GM18520 (cell line): Measurements from ENCODE around the gene PIP5K1C.

Source experiments
- ATAC-seq: cut with Tn5 transposase; IDR thresholded peaks from one replicate; pipeline ENCODE4 v1.9.1; 2021; ENCODE audit not compliant: unreplicated experiment

The PIP5K1C gene

DNA sequence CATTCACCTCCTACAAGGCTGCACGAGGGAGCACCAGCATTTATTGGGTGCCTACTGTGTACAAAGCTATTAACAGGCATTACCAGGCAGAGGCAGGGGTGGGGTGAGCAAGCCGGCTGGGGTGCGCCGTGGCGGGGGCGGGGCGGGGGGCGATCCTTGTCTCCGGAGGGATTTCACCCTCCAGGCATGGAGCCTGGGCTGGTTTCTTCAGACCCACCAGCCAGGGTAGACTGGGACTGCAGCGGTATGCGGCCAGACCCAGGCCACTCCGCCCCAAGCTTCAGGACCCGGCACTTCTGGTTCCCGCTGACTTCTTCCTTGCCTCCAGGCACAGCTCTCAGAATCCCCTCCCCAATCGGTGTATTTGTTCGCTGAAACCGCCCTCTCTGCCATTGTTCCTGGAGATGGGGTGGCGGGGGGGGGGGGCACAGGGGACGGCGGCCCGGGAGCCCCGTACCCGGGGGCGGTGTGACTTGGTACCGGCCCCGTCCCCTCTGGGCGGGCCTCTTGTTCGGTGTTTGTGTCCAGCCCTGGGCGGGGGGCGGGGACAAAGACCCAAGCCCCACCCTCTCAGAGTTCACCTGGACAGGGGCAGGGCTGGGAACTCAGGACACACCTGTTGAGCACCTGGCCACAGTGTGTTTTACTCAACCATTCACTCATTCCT, 22.3 kb upstream of the PIP5K1C start:
- ATAC-seq: no peak

DNA sequence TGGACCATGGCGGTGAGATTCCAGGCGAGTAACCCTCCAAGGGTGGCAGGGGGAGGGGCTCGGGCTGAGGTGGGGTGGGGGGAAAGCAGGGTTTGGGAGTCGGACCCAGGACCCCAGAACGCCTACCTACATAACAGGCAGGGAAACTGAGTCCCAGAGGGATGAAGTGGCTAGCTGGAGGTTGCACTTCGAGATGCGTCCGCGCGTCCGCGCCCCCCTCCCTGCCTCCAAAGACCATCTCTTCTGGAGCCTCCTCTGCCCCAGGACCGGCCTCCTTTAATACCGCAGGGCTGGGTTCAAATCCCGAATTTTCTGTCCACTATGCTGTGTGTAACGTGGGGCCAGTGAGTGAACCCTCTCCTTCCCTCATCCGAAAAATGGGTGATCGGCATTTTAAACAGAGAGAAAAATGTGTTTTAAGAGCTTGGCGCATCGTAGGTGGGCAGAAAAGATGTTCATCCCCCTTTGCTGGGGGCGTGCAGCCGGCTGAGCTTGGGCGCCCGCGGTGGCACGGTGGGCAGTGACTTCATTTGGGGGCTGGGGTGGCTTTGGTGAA, 21.7 kb upstream of the PIP5K1C start:
- no peak for ATAC-seq

DNA sequence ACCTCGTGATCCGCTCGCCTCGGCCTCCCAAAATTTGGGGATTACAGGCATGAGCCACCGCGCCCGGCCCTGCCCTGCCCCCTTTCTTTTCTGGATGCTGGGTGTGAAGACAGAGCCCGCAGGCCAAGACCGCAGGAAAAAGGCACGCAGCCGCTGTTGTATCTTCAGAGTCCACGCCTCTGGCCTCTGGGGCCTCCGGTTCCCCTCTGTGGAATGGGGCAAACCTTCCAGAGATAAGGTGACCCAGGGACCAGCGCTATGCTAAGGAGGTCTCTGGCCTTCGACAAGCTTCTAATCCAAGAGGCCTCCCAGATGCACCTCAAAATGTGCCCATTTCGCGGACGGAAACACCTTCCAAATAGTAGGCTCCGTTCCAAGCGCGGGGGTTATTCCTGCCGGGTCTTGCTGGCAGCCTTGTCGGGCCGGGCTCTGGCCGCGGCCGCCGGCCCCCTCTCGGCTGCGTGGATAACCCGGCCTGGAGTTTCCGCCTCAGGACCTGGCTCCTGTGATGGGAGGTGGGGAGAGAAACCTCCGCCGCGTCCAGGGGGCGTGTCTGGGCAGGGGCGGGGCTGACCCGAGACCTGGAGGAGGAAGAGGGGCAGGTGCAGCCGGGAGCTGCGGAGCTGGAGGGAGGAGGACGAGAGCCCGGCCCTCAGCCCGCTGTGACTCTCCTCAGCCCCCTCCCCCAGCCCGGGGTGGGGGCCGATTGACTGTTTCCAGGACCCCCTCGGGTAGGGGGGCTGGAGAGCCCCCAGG, 21.0 kb upstream of the PIP5K1C start:
- ATAC-seq: no peak

DNA sequence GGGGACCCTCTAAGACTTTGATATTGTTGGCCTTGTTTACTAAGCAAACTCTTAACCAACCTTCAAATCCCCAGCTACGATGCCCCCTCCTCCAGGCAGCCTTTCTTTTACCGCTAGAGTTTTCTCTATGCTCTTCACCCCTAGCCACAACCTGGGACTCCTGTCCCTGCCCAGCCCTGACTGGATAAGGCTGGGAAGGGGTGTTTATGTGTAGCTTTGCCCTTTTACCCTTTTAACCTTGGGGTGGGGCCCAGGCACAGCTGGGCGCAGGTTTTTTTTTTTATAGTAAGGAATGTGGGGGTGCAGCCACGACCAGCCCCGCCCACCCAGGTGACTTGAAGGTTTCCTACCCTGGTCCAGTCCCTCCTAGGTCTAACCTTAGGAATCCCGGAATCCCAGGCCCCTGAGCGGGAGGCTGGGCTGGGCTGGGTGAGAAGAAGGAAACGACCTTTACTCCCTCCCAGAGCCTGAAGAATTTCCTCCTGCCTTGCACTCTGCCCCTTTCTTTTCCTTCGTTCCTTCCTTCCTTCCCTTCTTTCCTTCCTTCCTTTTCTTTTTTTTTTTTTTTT, 20.2 kb upstream of the PIP5K1C start:
- no peak for ATAC-seq

DNA sequence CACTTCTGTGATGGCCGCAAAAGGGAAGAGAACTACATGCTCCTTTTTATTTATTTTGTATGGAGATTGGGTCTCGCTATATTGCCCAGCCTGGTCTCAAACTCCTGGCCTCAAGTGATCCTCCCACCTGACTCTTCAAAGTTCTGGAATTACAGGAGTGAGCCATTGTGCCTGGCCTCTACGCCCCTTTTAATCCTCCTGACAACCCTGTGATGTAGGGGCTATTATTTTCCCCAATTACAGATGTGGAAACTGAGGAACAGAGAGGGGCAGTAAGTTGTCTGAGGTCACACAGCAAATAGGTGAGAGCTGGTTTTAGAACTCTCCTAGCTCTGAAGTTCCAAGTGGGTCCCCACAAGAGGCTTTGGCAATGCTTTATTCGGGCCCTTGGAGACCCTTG, 19.6 kb upstream of the PIP5K1C start:
- ATAC-seq: no peak

DNA sequence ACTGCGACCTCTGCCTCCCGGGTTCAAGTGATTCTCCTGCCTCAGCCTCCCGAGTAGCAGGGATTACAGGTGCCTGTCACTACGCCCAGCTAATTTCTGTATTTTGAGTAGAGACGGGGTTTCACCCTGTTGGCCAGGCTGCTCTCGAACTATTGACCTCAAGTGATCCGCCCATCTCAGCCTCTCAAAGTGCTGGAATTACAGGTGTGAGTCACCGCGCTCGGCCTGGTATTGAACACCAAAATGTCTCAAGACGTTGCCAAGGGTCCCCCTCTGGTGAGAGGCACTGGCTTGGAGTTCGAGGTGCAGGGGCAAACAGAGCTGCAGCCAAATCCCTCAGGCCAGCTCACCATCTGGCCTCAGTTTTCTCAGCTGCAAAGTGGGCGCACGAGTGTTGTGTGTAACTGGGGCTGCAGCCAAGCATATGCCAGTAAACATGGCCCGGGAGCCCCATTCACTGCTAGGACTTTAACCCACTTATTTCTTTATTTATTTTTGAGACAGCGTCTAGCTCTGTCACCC, 15.9 kb upstream of the PIP5K1C start:
- no peak for ATAC-seq

DNA sequence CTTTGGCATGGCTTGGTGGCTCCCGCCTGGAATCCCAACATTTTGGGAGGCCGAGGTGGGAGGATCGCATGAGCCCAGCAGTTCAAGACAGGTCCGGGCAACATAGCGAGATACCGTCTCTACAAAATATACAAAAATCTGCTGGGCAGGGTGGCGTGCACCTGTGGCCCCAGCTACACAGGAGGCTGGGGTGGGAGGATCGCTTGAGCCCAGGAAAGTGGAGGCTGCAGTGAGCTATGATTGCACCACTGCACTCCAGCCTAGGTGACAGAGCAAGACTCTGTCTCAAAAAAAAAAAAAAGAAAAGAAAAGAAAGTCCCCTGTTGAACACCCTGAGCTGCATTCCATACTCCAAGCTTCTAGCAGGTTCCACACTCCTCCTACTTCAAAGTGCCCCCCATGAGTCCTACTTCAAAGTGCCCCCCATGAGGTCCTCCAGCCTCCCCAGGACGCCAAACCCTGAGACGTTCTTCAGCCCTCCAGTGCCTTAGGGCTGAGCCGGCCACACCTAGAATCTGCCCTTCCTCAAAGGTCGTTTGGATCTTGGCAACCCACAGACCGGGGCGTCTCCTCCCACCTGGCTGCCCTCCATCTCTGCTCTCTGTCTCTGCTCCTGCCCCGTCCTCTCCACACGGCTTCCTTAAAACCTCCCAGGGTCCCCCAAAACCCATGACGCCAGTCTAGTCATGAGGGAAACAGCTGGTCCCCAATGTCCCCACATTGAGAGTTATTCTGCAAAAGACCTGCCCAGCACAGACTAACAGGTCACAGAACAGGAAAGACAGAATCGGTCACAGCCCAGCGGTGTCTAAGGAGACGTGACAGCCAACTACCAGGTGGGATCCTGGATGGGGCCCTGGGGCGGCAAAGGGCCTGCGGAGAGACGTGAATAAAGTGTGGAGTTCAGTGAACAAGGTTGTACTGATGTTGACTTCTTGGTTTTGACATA, 12.7 kb upstream of the PIP5K1C start:
- no peak for ATAC-seq

DNA sequence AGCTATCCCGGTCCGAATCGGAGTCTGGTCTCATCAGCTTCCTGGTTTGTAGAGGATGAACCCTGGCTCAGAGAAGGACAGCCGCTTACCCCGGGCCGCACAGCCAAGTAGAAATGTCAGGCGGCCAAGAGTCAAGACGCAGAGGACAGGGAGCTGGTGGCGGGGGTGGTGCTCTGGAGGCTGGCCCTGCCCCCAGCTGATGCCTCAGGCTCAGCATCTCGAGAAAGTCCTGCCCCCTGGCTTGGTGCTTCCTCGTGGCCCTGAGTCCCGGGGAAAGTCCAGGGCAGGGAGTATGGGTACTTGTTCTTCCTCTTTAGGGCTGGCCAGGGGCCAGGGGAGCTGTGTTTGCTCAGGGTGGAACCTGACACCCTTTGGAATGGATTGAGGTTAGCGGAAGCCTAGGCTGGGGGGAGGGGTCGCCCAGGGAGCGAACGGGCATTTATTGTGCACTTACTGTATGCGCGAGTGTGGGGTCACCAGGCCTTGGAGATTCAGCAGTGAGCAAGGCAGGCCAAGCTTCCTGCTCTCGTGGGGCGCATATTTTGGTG, 10.1 kb upstream of the PIP5K1C start:
- ATAC-seq: no peak

DNA sequence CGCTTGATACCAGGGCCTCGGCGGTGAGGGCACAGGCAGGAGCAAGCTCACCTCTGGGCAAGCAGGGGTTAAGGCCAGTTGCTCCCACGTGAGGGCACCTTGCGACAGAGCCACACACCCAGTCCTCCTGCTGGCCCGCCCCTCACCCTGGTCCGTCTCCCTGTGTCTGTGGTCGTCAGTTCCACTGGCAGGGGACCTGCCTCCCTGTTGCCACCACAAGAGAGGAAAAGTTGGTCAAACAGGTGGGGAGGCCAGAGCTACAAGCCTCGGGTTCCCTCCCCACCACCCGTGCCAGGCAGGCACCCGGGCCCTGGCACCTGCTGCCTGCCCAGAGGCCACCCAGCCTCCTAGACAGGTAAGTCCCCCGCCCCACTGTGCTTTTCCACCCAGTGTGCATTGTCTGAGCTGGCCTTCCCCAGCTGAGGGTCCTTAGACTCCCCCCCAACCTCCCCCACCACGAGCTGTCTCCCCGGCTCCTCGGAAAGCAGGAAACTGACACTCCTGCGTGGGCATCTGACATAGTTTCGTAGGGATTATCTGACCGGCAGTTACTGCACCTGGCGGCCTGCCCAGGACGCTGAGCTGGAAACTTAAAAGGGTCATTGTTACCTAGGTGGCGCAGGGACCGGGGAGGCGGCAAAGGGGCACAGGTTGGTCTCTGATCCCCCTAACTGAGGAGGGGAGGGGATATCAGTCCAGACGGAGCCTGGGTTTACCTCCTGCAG, 8.1 kb upstream of the PIP5K1C start, which contains the start of gene TJP3:
TSS of gene TJP3 (plus strand) at position 178 of the 725 bp plus-strand sequence. CDS start 20,049 bp downstream, outside the sequence.
- ATAC-seq: no peak

DNA sequence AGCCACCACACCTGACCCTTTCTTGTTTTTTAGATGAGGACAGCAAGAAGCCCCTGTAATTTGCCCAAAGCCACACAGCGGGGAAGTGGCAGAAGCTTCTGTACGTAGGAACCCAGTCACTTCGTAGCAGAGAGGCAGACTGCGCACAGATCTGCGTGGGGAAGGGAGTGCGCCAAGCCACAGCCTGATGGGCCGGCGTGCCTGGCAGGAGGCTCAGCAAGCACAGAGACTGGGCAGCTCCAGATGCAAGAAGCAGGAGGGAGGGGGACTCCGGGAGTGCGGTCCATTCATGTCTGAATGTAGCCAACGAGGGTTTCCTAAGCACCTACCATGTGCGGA, 7.6 kb upstream of the PIP5K1C start:
- no peak for ATAC-seq

DNA sequence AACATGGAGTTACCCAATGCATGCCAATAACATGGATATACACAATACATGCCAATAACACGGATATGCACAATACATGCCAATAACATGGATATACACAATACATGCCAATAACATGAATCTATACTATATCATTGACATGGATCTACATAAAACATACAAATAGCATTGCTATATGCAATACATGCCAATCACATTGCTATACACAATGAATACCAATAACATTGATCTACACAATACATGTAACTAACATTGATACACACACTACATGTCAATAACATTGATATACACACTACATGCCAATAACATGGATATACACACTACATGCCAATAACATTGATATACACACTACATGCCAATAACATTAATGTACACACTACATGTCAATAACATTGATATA, 932 bp upstream of the PIP5K1C start:
- no peak for ATAC-seq

DNA sequence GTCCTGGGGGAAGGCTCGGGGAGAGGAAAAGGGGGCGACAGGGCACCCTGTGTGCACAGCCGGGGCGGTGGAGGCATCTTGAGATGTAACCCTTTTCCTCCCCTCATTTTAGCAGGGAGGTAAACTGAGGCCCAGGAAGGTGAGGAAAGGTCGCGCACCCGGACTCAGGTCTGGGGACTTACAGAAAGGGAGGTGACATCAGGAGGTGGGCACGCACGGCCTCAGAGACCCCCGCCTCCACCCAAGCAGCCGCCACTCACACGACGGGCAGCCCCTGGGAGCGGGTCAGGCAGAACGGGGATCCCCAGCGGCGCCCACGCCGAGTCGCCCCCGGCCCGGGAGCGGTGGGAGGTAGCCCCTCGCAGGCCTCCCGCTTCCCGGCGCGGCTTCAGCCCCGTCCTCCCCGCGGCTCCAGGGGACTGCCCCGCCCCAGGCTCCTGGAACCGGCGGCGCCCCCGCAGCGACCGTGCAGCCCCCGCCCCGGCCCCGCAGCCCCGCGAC, 477 bp downstream of the PIP5K1C start:
- peak; percentile 6 for ATAC-seq

DNA sequence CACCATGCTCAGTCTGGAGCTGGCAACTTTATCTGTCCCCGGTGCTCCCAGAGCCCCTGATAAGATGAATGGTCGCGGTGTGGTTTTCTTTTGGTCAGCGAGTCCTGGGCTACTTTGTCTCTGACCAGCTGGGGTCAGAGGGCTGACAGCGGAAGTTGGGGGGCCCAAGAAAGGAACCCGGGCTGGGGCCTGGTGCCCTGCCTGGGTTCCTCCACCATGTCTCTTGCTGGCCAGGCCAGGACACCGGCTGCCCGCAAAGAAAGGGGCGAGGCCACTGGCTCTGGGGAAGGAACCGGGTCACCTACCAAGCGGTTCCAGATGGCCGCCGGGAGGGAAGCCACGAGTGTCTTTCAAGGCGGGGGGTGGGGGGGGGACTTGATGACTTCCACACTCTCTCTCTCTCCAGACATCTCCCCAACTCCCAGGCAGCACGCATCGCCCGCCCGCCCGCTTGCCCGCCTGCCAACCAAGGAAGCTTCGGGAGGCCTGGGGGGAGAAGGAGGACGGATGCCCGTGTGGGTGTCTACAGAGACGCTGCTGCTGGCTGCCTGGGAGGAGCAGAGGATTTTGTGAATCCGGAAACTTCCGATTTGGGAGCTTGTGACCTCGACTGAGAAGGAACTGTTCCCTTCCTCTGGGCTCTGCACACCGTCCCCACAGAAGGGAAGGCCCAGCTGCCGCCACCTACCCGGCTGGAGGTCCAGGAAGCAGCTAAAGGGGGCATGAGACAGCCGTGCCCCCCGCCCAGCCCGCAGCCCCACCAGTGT, 1.1 kb downstream of the PIP5K1C start:
- ATAC-seq: no peak

DNA sequence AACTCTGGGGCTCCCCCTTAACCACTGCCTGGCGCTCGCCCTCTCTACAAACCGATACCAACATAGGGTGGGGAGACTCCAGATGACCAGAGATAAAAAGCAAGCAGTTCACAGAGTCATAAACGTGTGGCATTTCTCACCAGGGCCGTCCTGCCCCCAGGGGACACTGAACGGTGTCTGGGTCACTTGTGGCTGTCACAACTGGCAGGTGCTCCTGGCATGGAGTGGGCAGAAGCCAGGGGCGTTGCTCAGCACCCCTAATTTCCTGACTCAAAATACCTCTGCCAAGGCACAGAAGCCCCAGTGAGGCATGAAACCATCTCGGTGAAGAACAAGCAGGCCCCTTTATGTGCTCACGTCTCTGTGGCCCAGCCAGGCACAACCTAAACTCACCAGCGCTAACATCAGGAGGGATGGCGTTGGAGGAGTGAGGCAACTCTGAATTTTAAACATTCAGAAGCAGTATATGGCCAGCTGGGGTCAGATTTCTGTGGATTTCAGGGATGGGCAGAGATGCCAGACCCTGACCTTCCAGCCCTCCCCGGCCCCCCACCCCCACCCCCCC, 1.8 kb downstream of the PIP5K1C start:
- no peak for ATAC-seq

DNA sequence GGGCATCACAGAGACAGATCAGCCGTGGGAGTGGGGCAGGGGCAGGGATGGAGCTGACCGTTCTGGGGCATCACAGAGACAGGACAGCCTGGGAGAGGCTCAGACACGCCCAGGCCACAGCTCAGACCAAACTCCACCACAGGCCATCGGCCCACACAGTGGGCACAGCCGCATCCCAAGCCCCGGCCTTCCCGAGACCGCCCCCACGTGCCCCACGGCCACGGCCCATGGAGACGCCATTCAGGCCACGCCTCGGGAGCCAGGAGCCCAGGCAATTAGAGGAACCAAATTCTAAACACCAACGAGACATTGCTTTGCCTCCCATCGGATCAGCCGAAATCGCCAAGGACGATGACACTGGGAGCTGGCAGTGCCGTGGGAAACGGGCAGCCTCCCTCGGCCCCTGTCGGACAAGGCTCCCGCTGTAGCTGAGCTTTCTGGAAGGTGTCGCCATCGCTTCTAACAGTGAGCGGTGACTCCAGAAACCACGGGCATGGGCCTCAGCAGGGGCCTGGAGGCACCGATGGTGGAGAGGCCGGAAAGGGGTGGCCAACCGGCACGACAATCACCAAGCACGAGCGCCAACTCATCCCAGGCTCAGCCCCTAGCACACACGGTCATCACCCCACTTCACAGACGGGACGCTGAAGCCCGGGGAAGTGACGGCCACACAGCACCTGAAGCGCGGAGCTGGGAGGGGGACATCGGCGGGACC, 2.4 kb downstream of the PIP5K1C start:
- ATAC-seq: no peak

DNA sequence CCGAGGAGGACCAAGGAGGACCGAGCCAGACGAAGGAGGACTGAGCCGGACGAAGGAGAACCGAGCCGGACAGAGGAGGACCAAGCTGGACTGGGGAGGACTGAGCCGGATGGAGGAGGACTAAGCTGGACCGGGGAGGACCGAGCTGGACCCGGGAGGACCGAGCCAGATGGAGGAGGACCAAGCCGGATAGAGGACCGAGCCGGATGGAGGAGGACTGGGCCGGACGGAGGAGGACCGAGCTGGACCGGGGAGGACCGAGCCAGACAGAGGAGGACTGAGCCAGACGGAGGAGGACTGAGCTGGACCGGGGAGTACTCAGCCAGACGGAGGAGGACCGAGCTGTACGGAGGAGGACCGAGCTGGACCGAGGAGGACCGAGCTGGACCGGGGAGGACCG, 3.2 kb downstream of the PIP5K1C start:
- no peak for ATAC-seq

DNA sequence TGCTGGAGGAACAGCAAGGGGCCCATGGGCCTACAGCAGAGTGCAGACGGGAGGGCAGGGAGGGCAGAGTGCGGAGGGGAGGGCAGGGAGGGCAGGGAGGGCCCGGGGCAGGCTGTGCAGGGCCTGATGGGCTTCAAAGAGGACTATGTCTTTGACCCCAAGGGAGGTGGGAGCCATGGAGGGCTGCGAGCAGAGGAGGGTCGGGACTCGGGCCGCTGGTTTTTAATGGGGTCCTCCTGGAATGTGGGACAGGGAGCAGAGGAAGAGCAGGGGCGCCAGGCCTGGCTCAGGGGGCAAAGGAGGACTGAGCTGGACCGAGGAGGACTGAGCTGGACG, 3.6 kb downstream of the PIP5K1C start:
- ATAC-seq: no peak
